Activated CD8-positive, alpha-beta memory T cell treated with anti-CD3 and anti-CD28 coated beads, Interleukin-2, amount 50 U/mL, for 24 hours (primary cell): ENCODE data around the gene F10.

ENCODE experiments used
- DNase-seq: peaks from one replicate; pipeline ENCODE4 v3.0.0-alpha.2; 2020; ENCODE audit errors: extremely low read depth

Gene F10

GRCh38 chr13:113116871-113117271, 5.7 kb upstream of the F10 start:
- no peak for DNase-seq

DNA sequence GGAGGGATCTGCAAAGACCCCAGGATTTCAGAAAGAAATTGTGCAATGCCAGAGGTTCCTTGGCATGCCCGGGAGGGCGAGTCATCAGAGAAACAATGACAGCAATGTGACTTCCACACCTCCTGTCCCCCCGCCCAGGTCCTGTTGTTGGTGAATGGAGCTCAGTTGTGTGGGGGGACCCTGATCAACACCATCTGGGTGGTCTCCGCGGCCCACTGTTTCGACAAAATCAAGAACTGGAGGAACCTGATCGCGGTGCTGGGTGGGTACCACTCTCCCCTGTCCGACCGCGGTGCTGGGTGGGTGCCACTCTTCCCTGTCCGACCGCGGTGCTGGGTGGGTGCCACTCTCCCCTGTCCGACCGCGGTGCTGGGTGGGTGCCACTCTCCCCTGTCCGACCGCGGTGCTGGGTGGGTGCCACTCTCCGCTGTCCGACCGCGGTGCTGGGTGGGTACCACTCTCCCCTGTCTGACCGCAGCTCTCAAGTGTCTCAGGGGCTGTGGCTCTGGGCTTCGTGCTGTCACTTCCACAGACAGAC, 5.2 kb upstream of the F10 start:
- no peak for DNase-seq

DNA sequence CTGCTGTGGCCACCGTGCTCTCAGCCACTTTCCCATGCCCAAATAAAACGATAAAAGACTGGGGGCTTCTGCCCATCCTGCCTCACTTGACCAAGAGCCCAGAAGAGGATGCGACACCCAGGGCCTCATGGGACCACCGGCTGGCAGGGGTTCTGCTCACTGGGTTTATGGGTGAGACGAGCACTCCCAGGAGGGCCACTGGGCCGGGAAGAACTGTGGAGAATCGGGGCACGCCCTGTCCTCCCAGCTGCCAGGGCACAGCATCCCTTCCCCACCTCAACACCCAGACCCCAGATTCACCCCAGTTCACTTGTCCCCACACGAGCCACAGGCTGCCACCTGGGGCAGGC, 4.7 kb upstream of the F10 start:
- no peak for DNase-seq

DNA sequence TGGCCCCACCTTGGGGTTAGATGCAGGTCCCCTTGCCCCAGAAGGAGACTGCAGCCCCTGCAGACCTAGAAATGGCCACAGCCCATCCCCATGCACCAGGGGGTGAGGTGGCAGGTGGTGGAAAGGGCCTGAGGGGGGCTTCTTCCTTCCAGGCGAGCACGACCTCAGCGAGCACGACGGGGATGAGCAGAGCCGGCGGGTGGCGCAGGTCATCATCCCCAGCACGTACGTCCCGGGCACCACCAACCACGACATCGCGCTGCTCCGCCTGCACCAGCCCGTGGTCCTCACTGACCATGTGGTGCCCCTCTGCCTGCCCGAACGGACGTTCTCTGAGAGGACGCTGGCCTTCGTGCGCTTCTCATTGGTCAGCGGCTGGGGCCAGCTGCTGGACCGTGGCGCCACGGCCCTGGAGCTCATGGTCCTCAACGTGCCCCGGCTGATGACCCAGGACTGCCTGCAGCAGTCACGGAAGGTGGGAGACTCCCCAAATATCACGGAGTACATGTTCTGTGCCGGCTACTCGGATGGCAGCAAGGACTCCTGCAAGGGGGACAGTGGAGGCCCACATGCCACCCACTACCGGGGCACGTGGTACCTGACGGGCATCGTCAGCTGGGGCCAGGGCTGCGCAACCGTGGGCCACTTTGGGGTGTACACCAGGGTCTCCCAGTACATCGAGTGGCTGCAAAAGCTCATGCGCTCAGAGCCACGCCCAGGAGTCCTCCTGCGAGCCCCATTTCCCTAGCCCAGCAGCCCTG, 4.2 kb upstream of the F10 start:
- no peak for DNase-seq

DNA sequence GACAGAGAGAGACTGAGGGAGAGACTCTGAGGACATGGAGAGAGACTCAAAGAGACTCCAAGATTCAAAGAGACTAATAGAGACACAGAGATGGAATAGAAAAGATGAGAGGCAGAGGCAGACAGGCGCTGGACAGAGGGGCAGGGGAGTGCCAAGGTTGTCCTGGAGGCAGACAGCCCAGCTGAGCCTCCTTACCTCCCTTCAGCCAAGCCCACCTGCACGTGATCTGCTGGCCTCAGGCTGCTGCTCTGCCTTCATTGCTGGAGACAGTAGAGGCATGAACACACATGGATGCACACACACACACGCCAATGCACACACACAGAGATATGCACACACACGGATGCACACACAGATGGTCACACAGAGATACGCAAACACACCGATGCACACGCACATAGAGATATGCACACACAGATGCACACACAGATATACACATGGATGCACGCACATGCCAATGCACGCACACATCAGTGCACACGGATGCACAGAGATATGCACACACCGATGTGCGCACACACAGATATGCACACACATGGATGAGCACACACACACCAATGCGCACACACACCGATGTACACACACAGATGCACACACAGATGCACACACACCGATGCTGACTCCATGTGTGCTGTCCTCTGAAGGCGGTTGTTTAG, 3.3 kb upstream of the F10 start:
- no peak for DNase-seq

GRCh38 chr13:113119822-113120189, 2.8 kb upstream of the F10 start:
- DNase-seq = no peak

- no peak for DNase-seq
Measured at GRCh38 chr13:113120300-113121182, 2.1 kb upstream of the F10 start.

DNA sequence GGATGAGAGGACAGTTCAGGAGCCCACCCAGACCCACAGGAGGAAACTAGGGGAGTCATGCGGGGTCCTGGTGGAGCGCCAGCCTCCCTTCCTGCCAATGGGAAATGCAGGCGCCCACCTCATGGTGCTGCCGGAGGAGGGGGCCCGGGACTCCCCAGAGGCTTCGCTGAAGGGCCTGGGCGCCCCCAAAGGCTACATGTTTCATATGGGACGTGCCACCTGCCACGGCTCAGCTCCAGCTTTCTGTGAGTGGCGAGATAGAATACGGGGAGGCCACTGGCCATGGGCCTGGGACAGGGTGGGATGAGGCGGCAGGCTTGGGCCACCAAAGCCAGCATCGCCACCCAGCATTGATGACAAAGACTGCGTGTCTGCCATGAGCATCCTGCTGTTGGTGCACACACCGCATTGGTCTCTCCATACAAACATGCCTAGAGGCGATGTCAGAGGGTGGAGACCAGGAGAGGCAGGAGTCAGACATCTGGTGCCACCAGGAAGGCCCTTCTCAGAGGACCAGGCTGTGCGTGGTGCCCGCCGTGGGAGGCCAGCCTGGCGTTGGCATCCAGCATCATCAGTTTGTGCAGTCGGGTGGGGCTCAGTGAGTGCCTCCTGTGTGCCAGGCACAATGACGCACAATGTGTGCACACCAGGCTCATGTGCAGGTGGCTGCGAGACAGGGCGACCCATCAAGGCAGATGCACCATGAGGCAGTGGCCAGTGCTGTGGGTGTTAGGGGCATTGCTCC, 1.2 kb upstream of the F10 start:
- DNase-seq = no peak

- DNase-seq = no peak
Measured at GRCh38 chr13:113121928-113122471, 599 bp upstream of the F10 start.

DNA sequence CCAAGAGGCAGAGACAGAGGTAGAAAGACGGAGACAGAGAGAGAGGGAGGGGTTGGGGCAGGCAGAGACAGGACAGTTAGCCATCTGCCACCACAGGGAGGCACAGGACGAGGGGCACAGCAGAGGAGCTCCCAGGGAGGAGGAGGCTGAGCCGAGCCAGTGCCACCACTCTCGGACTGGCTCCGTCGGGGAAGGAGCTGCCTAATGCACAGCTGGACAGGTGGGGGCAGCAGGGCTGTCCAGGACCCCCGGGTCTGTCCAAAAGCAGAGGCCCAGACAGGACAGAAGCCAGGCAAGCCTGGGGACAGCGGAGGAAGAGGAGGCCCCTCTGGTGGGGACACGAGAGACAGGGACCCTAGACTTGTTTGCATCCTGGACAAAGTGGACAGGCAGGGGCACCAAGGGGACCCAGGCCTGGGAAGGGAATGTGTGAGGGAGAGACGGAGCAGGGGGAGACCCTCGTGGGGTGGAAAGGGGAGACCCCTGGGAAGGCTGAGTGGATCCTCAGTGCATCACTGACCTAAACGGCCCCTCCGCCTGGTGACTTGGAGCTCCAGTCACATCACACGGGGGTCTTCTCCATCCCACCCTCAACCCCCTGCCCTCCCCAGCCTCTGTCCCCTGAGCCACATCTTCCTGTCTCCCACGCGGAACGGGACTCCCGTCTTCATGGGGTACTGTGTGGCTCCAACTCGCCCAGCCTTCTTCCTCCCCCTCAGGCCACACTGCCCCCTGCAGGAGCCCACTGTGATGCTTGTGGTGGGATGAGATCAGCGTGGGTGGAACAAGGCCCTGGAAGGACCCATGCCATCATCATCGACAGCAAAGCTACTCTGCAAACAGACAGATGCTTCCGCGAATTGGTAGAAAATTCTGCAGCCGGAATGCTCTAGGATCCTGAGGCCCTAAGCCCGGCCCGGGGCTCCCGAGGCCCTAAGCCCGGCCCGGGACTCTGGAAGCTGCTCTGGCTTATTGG, 915 bp downstream of the F10 start:
- DNase-seq = no peak

- DNase-seq = no peak
Measured at GRCh38 chr13:113124211-113124970, 1.8 kb downstream of the F10 start.

- DNase-seq = no peak
Measured at GRCh38 chr13:113125506-113126264, 3.1 kb downstream of the F10 start.

DNA sequence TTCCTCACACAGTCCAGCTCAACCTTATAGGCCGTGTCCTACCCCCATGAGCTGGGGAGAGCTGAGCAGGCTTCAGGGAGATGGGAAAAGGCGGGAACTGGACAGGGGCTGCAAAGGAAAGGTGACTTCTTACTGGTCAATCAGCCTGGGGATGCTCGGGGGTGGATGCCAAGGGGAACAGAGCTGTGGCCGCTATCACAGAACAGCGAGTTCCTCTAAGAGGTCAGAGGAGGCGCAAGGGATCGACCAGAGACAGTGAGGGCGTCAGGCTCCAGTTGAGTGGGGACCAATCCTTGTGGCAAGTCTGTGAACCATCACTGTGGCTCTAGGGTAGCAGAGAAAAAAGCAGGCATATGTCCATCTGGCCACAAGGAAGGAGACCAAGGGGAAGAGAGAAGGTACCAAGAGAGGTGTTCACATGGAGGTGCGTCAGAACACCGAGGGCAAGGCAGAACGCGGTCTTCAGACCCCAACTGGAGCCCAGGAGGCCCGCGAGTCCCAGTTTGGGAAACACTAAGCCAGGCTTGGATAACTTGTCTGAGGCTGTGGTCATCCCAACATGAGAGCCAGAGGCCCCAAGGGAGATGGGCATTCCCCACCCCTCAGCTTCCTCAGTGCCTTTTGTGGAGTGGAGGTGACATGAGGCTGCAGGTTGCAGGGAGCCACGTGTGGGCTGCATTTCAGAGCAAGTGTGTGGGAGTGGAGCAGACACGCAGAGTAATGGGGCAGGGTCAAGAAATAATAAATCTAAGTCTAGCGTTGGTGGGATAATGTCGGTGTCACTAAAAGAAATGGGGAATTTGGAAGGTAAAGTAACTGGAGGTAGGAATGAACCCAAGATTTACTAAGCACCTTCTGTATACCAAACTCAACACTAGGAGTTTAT, 3.9 kb downstream of the F10 start:
- no peak for DNase-seq

DNA sequence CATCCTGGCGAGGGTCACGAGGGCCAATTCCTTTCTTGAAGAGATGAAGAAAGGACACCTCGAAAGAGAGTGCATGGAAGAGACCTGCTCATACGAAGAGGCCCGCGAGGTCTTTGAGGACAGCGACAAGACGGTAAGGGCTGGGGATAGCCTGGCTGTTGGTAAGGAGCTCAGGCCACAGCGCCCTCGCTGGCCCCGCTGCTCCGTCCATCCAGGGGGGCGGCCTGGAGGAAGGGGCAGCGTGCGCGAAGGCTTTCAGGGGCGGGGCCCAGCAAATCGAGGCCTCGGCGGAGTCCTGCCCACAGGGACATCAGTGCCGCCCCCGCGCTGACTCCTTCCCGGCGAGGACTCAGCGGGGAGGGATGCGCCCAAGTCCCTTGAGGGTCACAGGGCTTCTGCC, 6.9 kb downstream of the F10 start:
- no peak for DNase-seq

DNA sequence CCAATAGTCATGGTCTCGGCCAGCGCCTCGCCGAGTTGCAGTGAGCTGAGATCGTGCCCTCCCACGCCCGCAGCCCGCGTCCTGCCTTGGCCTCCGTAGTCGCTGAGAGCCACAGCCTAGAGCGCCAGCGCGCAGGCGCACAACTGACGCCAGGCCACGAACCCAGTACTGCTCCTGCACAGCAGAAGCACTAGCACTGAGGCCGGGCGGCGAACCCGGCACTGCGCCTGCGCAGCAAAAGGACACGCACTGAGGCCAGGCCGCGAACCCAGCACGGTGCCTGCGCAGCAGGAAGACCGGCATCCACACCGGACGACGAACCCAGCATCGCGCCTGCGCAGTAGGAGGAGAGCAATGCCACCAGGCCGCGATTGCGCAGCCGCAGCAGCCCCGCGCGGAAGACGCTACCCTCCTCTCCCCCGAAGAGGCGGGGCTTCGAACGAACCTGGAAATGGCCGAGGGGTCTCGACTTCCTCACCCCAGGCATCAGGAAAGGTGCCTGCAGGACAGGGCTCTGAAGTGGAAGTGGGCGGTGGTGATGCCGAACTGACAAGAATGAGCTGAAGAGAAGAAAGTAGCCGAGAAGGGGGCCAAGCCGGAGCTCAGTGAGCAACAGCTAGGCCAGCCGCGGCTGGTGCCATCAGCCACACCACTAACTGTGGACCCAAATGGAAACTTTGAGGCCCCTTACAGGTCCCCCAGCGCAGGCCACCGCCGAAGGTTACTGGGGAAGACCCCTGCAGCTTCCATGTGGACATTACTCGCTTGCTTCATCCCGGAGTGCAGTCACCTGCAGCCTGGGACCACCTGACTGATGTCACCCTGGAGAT, 7.5 kb downstream of the F10 start:
- DNase-seq = no peak

GRCh38 chr13:113135281-113135760, 12.7 kb downstream of the F10 start:
- DNase-seq = no peak
